MM.1S (cell line): ENCODE results near the gene CTCFL.

Source experiments
- DNase-seq: peaks from one replicate; pipeline ENCODE4 v3.0.0-alpha.2; 2015
- H2AFZ ChIP-seq: fragments of 300-600 bp; sonication (generic); 2 replicates; pipeline ENCODE4 v1.6.0; 2016; ENCODE audit warnings: antibody characterized with exemption, low read length
- H3F3A ChIP-seq: fragments of 300-600 bp; sonication (generic); 2 replicates; pipeline ENCODE4 v1.6.1; 2016; ENCODE audit warnings: mild to moderate bottlenecking, antibody characterized with exemption, low read length, moderate library complexity, mixed read lengths; ENCODE audit not compliant: insufficient read depth
- H3K27ac ChIP-seq: fragments of 300-600 bp; sonication (generic); 2 replicates; pipeline ENCODE4 v1.5.1; 2016; ENCODE audit warnings: mild to moderate bottlenecking, low read length
- H3K27me3 ChIP-seq: fragments of 300-600 bp; sonication (generic); replicated peaks from 2 replicates; pipeline ENCODE4 v1.6.0; 2016; ENCODE audit warnings: low read length; ENCODE audit not compliant: insufficient read depth
- H3K36me3 ChIP-seq: fragments of 300-600 bp; sonication (generic); replicated peaks from 2 replicates; pipeline ENCODE4 v1.6.1; 2016; ENCODE audit warnings: mild to moderate bottlenecking, low read length, mixed read lengths; ENCODE audit not compliant: insufficient read depth
- H3K4me1 ChIP-seq: fragments of 300-600 bp; sonication (generic); 2 replicates; pipeline ENCODE4 v1.6.1; 2016; ENCODE audit warnings: low read length, mixed read lengths
- H3K4me2 ChIP-seq: fragments of 300-600 bp; sonication (generic); 2 replicates; pipeline ENCODE4 v1.6.0; 2016; ENCODE audit warnings: low read depth, low read length
- H3K4me3 ChIP-seq: fragments of 300-600 bp; sonication (generic); 2 replicates; pipeline ENCODE4 v1.5.1; 2016; ENCODE audit warnings: low read length, mixed read lengths
- H3K79me2 ChIP-seq: fragments of 300-600 bp; sonication (generic); 2 replicates; pipeline ENCODE4 v1.6.1; 2016; ENCODE audit warnings: mixed run types, low read length, mixed read lengths
- H3K9ac ChIP-seq: fragments of 300-600 bp; sonication (generic); 2 replicates; pipeline ENCODE4 v1.6.1; 2016; ENCODE audit warnings: low read length, mixed read lengths
- H3K9me2 ChIP-seq: fragments of 300-600 bp; sonication (generic); replicated peaks from 2 replicates; pipeline ENCODE4 v1.6.1; 2016; ENCODE audit warnings: mild to moderate bottlenecking, low read length, mixed read lengths; ENCODE audit not compliant: insufficient read depth
- H3K9me3 ChIP-seq: fragments of 300-600 bp; sonication (generic); replicated peaks from 2 replicates; pipeline ENCODE4 v1.6.1; 2016; ENCODE audit warnings: mild to moderate bottlenecking, low read length, mixed read lengths; ENCODE audit not compliant: insufficient read depth
- H4K20me1 ChIP-seq: fragments of 300-600 bp; sonication (generic); 2 replicates; pipeline ENCODE4 v1.6.1; 2016; ENCODE audit warnings: mild to moderate bottlenecking, low read length, moderate library complexity, mixed read lengths; ENCODE audit not compliant: insufficient read depth
- EZH2 ChIP-seq: fragments of 300-600 bp; sonication (generic); optimal IDR thresholded peaks from 2 replicates; pipeline ENCODE3; 2017; ENCODE audit warnings: low read depth, mild to moderate bottlenecking, antibody characterized with exemption, low read length, mixed read lengths
- EZH2phosphoT487 ChIP-seq: fragments of 300-600 bp; sonication (generic); IDR thresholded peaks from 2 replicates; pipeline ENCODE4 v1.6.1; 2018; ENCODE audit warnings: antibody characterized with exemption, low read length
- TF ChIP-seq, protein P1 (sequence below): fragments of 300-600 bp; sonication (generic); IDR thresholded peaks from 2 replicates; pipeline ENCODE4 v1.5.1; 2016; ENCODE audit warnings: antibody characterized with exemption, low read length, mixed read lengths

CTCFL gene

DNA sequence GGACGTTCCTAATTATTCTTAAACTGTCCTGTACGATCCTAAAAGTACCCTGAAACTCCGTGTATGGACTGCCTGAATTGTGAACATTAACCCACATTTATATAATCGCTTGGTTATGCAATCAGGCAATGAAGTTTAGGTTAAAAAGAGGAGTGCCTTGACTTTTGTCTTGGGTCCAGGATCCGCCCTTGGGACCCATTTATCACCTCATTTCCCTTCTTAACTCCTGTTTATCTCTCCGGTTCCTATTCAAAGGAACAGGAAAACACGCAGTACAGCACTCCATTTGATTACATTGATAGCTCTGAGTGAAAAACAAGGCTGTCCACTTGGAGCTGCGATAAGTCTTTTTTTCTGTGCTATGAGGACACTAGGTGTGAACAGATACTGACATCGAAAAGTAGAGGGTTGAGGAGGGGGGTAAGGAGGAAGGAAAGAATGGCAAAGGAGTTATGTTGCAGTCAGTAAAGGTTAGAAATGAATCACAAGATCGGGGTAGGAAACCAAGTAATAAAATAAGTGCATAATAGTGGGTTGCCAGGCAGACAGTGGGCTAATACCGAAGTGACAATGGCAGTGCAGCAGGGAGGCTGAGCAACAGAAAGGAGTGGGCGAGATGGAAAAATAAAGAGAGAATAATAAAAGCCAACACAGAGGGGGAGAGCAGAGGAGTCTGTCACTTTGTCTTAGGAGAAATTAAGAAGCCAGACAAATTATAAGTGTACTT is 20.1 kb upstream of the CTCFL start:
- Histone ChIP-seq H3K4me2 (no peak overlapping the region), H3K4me1 (no peaks in the 10 kb centered on the region), H3K27ac (no peak overlapping the region), H4K20me1 (no peaks in the 10 kb centered on the region), H3K36me3 (no peaks in the 10 kb centered on the region), H3F3A (no peaks in the 10 kb centered on the region), H3K4me3 (no peak overlapping the region), H3K9me3 (no peaks in the 10 kb centered on the region), H2AFZ (no peak overlapping the region), H3K9ac (no peak overlapping the region), H3K79me2 (no peaks in the 10 kb centered on the region), H3K27me3 (peaks cover 98% of the 10 kb centered on the region), H3K9me2 (no peaks in the 10 kb centered on the region)
- TF ChIP-seq, protein P1, sequence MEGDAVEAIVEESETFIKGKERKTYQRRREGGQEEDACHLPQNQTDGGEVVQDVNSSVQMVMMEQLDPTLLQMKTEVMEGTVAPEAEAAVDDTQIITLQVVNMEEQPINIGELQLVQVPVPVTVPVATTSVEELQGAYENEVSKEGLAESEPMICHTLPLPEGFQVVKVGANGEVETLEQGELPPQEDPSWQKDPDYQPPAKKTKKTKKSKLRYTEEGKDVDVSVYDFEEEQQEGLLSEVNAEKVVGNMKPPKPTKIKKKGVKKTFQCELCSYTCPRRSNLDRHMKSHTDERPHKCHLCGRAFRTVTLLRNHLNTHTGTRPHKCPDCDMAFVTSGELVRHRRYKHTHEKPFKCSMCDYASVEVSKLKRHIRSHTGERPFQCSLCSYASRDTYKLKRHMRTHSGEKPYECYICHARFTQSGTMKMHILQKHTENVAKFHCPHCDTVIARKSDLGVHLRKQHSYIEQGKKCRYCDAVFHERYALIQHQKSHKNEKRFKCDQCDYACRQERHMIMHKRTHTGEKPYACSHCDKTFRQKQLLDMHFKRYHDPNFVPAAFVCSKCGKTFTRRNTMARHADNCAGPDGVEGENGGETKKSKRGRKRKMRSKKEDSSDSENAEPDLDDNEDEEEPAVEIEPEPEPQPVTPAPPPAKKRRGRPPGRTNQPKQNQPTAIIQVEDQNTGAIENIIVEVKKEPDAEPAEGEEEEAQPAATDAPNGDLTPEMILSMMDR, result no peak
- no peak for TF ChIP-seq EZH2
- TF ChIP-seq EZH2phosphoT487, result no peak
- no peak for DNase-seq

DNA sequence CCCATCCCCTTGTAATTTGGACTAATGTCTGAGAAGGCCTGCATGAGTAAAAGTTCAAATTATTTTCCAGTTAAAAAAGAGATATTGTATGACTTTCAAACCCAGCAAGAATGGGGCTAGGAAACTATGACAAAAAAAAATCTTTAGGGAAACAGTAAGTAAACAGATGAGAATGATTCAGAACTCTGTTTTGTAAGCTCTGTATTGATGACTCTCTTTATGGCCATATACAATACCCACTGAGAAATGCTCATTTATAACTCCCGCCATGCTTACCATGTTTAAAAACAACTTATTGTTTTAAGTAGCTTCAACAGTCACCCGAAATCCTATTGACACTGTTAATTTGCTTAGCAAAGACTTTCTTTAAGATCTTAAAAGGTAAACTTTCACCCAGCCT is 18.8 kb upstream of the CTCFL start:
- TF ChIP-seq, protein P1, result no peak
- no peak for TF ChIP-seq EZH2
- no peak for TF ChIP-seq EZH2phosphoT487
- Histone ChIP-seq H3K4me1 (no peaks in the 10 kb centered on the region), H4K20me1 (no peaks in the 10 kb centered on the region)

DNA sequence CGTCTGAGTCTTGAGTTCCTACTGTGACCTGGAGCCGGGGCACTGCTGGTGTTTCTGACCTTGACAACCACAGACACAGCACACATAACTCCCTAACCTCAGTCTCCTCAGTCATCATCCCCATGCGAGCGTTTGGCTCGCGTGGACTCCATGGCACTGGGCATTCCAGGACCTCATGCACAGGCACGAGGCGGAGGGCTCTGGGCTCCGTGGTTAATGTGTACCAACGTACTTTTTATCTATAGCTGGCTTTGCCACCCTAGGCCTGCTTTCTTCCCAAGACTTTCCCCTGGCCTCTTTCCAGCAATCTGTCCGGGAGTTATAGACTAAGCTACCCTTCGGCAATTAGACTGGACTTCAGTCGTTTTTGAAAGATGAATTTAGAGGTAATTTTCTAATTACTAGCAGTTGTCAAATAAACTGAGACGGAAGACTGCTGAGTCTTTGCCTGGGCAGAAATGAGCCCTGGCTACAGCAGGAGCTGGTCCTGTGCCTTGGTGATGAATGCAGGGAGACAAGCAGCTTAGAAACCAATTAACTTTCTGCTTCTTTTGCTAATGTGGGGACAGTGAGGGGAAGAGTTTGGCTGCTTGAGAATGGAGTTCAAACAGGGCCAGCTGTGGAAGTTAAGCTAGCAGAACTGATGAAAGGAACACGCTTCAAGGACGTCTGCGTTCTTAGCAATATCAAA is 16.1 kb upstream of the CTCFL start:
- peaks cover 94% of the 10 kb centered on the region for H3K27me3 ChIP-seq
- H3K4me1 ChIP-seq, result no peaks in the 10 kb centered on the region
- DNase-seq, result no peak
- no peak overlapping the region for H3K27ac ChIP-seq
- TF ChIP-seq EZH2 (no peak), EZH2phosphoT487 (no peak)
- TF ChIP-seq, protein P1, result no peak
- H3K79me2 ChIP-seq, result no peaks in the 10 kb centered on the region
- H3K4me2 ChIP-seq, result no peak overlapping the region
- H2AFZ ChIP-seq, result no peak overlapping the region
- no peaks in the 10 kb centered on the region for H3K9me2 ChIP-seq
- H3K9ac ChIP-seq, result no peak overlapping the region
- no peaks in the 10 kb centered on the region for H3K36me3 ChIP-seq
- H3F3A ChIP-seq, result no peaks in the 10 kb centered on the region
- no peak overlapping the region for H3K4me3 ChIP-seq
- H4K20me1 ChIP-seq, result no peaks in the 10 kb centered on the region
- H3K9me3 ChIP-seq, result no peaks in the 10 kb centered on the region

More for the DNA sequence above, 18.8 kb upstream of the CTCFL start:
- DNase-seq, result no peak
- Histone ChIP-seq H2AFZ (no peak overlapping the region), H3K9me3 (no peaks in the 10 kb centered on the region), H3K9me2 (no peaks in the 10 kb centered on the region), H3K9ac (no peak overlapping the region), H3K27me3 (peaks cover 95% of the 10 kb centered on the region), H3K36me3 (no peaks in the 10 kb centered on the region), H3F3A (no peaks in the 10 kb centered on the region), H3K27ac (no peak overlapping the region), H3K4me3 (no peak overlapping the region), H3K79me2 (no peaks in the 10 kb centered on the region), H3K4me2 (no peak overlapping the region)
